HG03066 (cell line): ENCODE data around the gene NUAK1.

ENCODE experiments used
- ATAC-seq: cut with Tn5 transposase; IDR thresholded peaks from one replicate; pipeline ENCODE4 v1.9.1; 2021; ENCODE audit warnings: low read depth; ENCODE audit not compliant: unreplicated experiment

The NUAK1 gene

GRCh38 chr12:106113042-106113441 is 25.7 kb downstream of the NUAK1 start:
- no peak for ATAC-seq

- no peak for ATAC-seq
These were observed 26.5 kb downstream of the NUAK1 start for GRCh38 chr12:106112145-106112821.

- ATAC-seq, result no peak
These were observed 28.0 kb downstream of the NUAK1 start for GRCh38 chr12:106110626-106111300.

- ATAC-seq, result no peak
These were observed 29.4 kb downstream of the NUAK1 start for GRCh38 chr12:106109168-106109910.

GRCh38 chr12:106108185-106108835 is 30.4 kb downstream of the NUAK1 start:
- no peak for ATAC-seq

GRCh38 chr12:106107566-106107965 is 31.2 kb downstream of the NUAK1 start:
- no peak for ATAC-seq

GRCh38 chr12:106106892-106107291 is 31.9 kb downstream of the NUAK1 start:
- ATAC-seq, result no peak

- ATAC-seq, result no peak
These were observed 32.6 kb downstream of the NUAK1 start for GRCh38 chr12:106106061-106106566.

- no peak for ATAC-seq
These were observed 37.0 kb downstream of the NUAK1 start for GRCh38 chr12:106101803-106102202.

- no peak for ATAC-seq
These were observed 40.0 kb downstream of the NUAK1 start for GRCh38 chr12:106098691-106099200.

- no peak for ATAC-seq
These were observed 41.7 kb downstream of the NUAK1 start for GRCh38 chr12:106097011-106097410.

- no peak for ATAC-seq
These were observed 42.4 kb downstream of the NUAK1 start for GRCh38 chr12:106096376-106096775.

GRCh38 chr12:106094304-106094703 is 44.5 kb downstream of the NUAK1 start:
- ATAC-seq, result no peak

GRCh38 chr12:106093246-106093645 is 45.5 kb downstream of the NUAK1 start:
- no peak for ATAC-seq

- no peak for ATAC-seq
These were observed 47.3 kb downstream of the NUAK1 start for GRCh38 chr12:106091446-106091820.

GRCh38 chr12:106090591-106091445 is 47.9 kb downstream of the NUAK1 start:
- no peak for ATAC-seq

- ATAC-seq, result no peak
These were observed 48.8 kb downstream of the NUAK1 start for GRCh38 chr12:106089935-106090334.

- no peak for ATAC-seq
These were observed 49.8 kb downstream of the NUAK1 start for GRCh38 chr12:106088811-106089485.

GRCh38 chr12:106088246-106088808 is 50.4 kb downstream of the NUAK1 start:
- ATAC-seq, result no peak
